ENCODE data around the gene MGRN1.

MGRN1 gene

DNA sequence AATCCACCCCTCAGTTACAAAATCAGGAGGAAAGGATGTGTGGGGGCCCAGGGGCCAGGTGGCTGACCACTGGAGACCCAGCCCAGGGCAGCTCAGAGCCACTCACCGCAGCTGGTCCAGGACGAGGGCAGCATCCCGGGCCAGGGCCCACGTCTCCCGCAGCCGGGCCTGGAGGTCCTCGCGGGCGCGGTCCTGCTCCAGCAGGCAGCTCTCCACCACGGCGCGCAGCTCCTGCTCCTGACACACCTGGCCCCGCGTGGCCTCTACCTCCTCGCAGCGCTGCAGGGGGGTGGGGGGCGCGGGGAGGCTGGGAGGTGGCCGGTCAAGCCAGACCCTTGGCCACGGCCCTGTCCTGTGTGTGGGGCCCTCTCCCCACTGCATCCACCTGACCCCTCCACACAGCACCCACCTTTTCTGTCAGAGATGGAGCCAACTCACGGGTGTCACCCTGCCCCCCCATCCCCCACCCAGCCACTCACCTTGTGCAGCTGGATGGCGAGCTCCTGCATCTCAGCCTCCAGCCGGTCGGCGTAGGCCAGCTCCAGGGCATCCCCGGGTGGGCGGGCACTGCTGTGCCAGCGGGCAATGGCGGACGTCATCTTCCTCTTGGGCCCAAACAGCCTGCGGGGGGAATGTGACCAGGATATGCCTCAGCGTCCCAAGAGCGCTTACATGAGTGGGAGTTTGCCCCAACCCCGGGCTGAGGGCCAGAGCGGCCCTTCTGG lies 73.9 kb downstream of the MGRN1 start:
- no peaks in the 10 kb centered on the region for H3K9me3 ChIP-seq (ENCODE audit: control insufficient read depth, low read length)
- no peak overlapping the region for H3K14ac ChIP-seq (ENCODE audit: low read length in 2 of 2)
- no peak overlapping the region for H3K9ac ChIP-seq (ENCODE audit: low read length)
- H2BK5ac ChIP-seq (ENCODE audit: low read depth, low read length, poor library complexity, severe bottlenecking) = no peak overlapping the region
- no peak overlapping the region for H2BK15ac ChIP-seq (ENCODE audit: low read depth, poor library complexity, severe bottlenecking)
- peaks cover 74 to 77% of the 10 kb centered on the region in 2 experiments for H3K36me3 ChIP-seq (ENCODE audit: control insufficient read depth in 1 of 2, insufficient read depth in 2 of 2, low read depth in 1 of 2, low read length in 2 of 2)
- H2AK5ac ChIP-seq (ENCODE audit: low read length, severe bottlenecking) = no peak overlapping the region
- no peak overlapping the region for H2BK120ac ChIP-seq (ENCODE audit: low read depth, low read length)
- no peak overlapping the region for H4K8ac ChIP-seq (ENCODE audit: low read length)
- no peak overlapping the region for H2AFZ ChIP-seq (ENCODE audit: low read depth, low read length)
- H2BK12ac ChIP-seq (ENCODE audit: low read length in 2 of 2) = no peak overlapping the region
- no peak overlapping the region for H3K4ac ChIP-seq (ENCODE audit: low read depth in 1 of 2, low read length in 2 of 2)
- H3K23ac ChIP-seq (ENCODE audit: low read length in 2 of 2) = no peak overlapping the region
- H3K27me3 ChIP-seq (ENCODE audit: control insufficient read depth in 1 of 2, insufficient read depth in 1 of 2, low read length in 2 of 2) = no peaks in the 10 kb centered on the region
- H3K79me1 ChIP-seq (replicated peaks; ENCODE audit: low read length, poor library complexity, severe bottlenecking) = peaks cover 17% of the 10 kb centered on the region
- H3K4me2 ChIP-seq (ENCODE audit: low read length, poor library complexity, severe bottlenecking) = no peak overlapping the region
- no peak overlapping the region for H3K4me3 ChIP-seq (ENCODE audit: insufficient read depth in 1 of 2, low read depth in 1 of 2, low read length in 2 of 2)
- DNase-seq = no peak
- H3K4me1 ChIP-seq (ENCODE audit: control insufficient read depth, insufficient read depth, low read depth, low read length) = peaks cover 28% of the 10 kb centered on the region
- H3K18ac ChIP-seq (ENCODE audit: low read depth in 1 of 2, low read length in 2 of 2) = no peak overlapping the region
- WGBS = 97% methylated on average over 36 of the region's 36 CpGs
- no peak overlapping the region for H4K91ac ChIP-seq (ENCODE audit: low read length)
- no peak overlapping the region for H3K27ac ChIP-seq (ENCODE audit: low read length, poor library complexity, severe bottlenecking)

GRCh38 chr16:4699046-4699556 lies 74.5 kb downstream of the MGRN1 start:
- Histone ChIP-seq H2AK5ac (ENCODE audit: low read length, severe bottlenecking) (no peak overlapping the region), H3K4me3 (ENCODE audit: insufficient read depth in 1 of 2, low read depth in 1 of 2, low read length in 2 of 2) (no peak overlapping the region), H3K4me2 (ENCODE audit: low read length, poor library complexity, severe bottlenecking) (no peak overlapping the region), H2BK12ac (ENCODE audit: low read length in 2 of 2) (no peak overlapping the region), H2BK120ac (ENCODE audit: low read depth, low read length) (no peak overlapping the region), H3K27ac (ENCODE audit: low read length, poor library complexity, severe bottlenecking) (no peak overlapping the region), H2BK15ac (ENCODE audit: low read depth, poor library complexity, severe bottlenecking) (no peak overlapping the region), H4K91ac (ENCODE audit: low read length) (no peak overlapping the region), H3K14ac (ENCODE audit: low read length in 2 of 2) (no peak overlapping the region), H2BK5ac (ENCODE audit: low read depth, low read length, poor library complexity, severe bottlenecking) (no peak overlapping the region), H3K9me3 (ENCODE audit: control insufficient read depth, low read length) (no peaks in the 10 kb centered on the region), H3K23ac (ENCODE audit: low read length in 2 of 2) (no peak overlapping the region), H3K4me1 (ENCODE audit: control insufficient read depth, insufficient read depth, low read depth, low read length) (peaks cover 28% of the 10 kb centered on the region), H3K4ac (ENCODE audit: low read depth in 1 of 2, low read length in 2 of 2) (no peak overlapping the region), H3K18ac (ENCODE audit: low read depth in 1 of 2, low read length in 2 of 2) (no peak overlapping the region), H3K36me3 (ENCODE audit: control insufficient read depth in 1 of 2, insufficient read depth in 2 of 2, low read depth in 1 of 2, low read length in 2 of 2) (peaks cover 79 to 81% of the 10 kb centered on the region in 2 experiments), H4K8ac (ENCODE audit: low read length) (no peak overlapping the region), H3K79me1 (replicated peaks; ENCODE audit: low read length, poor library complexity, severe bottlenecking) (peaks cover 21% of the 10 kb centered on the region), H3K27me3 (ENCODE audit: control insufficient read depth in 1 of 2, insufficient read depth in 1 of 2, low read length in 2 of 2) (no peaks in the 10 kb centered on the region), H2AFZ (ENCODE audit: low read depth, low read length) (no peak overlapping the region), H3K9ac (ENCODE audit: low read length) (no peak overlapping the region)
- WGBS = 94% methylated on average over 19 of the region's 19 CpGs
- DNase-seq = no peak

- H4K91ac ChIP-seq (ENCODE audit: low read length) = no peak overlapping the region
- no peaks in the 10 kb centered on the region for H3K27me3 ChIP-seq (ENCODE audit: control insufficient read depth in 1 of 2, insufficient read depth in 1 of 2, low read length in 2 of 2)
- H3K36me3 ChIP-seq (ENCODE audit: control insufficient read depth in 1 of 2, insufficient read depth in 2 of 2, low read depth in 1 of 2, low read length in 2 of 2) = peaks cover 85 to 87% of the 10 kb centered on the region in 2 experiments
- no peak overlapping the region for H2BK12ac ChIP-seq (ENCODE audit: low read length in 2 of 2)
- WGBS = 98% methylated on average over 13 of the region's 13 CpGs
- peaks cover 18% of the 10 kb centered on the region for H3K4me1 ChIP-seq (ENCODE audit: control insufficient read depth, insufficient read depth, low read depth, low read length)
- no peak overlapping the region for H3K4ac ChIP-seq (ENCODE audit: low read depth in 1 of 2, low read length in 2 of 2)
- no peak overlapping the region for H2AFZ ChIP-seq (ENCODE audit: low read depth, low read length)
- no peak for DNase-seq
- H3K23ac ChIP-seq (ENCODE audit: low read length in 2 of 2) = no peak overlapping the region
- no peak overlapping the region for H3K27ac ChIP-seq (ENCODE audit: low read length, poor library complexity, severe bottlenecking)
- no peaks in the 10 kb centered on the region for H3K9me3 ChIP-seq (ENCODE audit: control insufficient read depth, low read length)
- H2BK120ac ChIP-seq (ENCODE audit: low read depth, low read length) = no peak overlapping the region
- no peak overlapping the region for H3K9ac ChIP-seq (ENCODE audit: low read length)
- no peak overlapping the region for H4K8ac ChIP-seq (ENCODE audit: low read length)
- no peak overlapping the region for H2BK15ac ChIP-seq (ENCODE audit: low read depth, poor library complexity, severe bottlenecking)
- no peak overlapping the region for H2BK5ac ChIP-seq (ENCODE audit: low read depth, low read length, poor library complexity, severe bottlenecking)
- H3K4me2 ChIP-seq (ENCODE audit: low read length, poor library complexity, severe bottlenecking) = no peak overlapping the region
- H3K79me1 ChIP-seq (replicated peaks; ENCODE audit: low read length, poor library complexity, severe bottlenecking) = peaks cover 28% of the 10 kb centered on the region
- H3K14ac ChIP-seq (ENCODE audit: low read length in 2 of 2) = no peak overlapping the region
- no peak overlapping the region for H3K18ac ChIP-seq (ENCODE audit: low read depth in 1 of 2, low read length in 2 of 2)
- no peak overlapping the region for H2AK5ac ChIP-seq (ENCODE audit: low read length, severe bottlenecking)
- H3K4me3 ChIP-seq (ENCODE audit: insufficient read depth in 1 of 2, low read depth in 1 of 2, low read length in 2 of 2) = no peak overlapping the region
Measured at GRCh38 chr16:4700380-4700996, 75.9 kb downstream of the MGRN1 start.

DNA sequence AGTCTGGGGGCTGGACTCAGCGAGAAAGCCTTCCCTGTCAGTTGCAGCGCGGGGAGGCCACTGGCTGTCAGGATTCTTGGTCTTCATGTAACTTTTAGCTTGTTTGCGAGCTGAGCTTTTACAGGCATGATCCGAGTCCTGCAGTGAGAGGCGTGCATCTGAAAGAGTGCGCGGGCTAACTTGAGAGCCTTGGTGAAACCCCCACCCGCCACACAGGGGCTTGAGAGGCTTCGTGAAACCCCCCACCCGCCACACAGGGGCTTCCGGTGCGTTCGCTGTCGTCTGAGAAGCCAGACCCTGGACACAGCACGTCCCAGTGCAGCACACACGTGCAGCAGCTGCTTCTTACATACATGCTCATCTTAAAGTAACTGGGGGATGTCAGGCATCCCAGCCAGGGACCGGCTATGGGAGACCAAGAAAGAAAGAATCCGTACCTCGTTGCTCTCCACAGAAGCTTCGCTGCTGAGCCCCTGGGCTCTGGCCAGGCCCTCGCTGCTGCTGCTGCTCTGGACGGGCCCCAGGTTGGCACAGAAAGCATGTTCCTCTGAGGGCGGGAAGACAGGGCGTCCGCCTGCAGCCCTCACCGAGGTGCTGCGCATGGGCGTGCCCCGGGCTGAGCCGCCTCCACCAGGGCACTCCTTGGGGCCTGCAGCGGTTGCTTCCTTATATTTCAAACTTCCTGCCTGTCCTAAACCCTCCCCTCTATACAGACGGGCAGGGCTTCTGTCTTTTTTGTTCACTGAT lies 76.5 kb downstream of the MGRN1 start:
- H3K4me2 ChIP-seq (ENCODE audit: low read length, poor library complexity, severe bottlenecking) = no peak overlapping the region
- H2BK12ac ChIP-seq (ENCODE audit: low read length in 2 of 2) = no peak overlapping the region
- H2AFZ ChIP-seq (ENCODE audit: low read depth, low read length) = no peak overlapping the region
- H3K4me3 ChIP-seq (ENCODE audit: insufficient read depth in 1 of 2, low read depth in 1 of 2, low read length in 2 of 2) = no peak overlapping the region
- H2BK120ac ChIP-seq (ENCODE audit: low read depth, low read length) = no peak overlapping the region
- DNase-seq = no peak
- H4K8ac ChIP-seq (ENCODE audit: low read length) = no peak overlapping the region
- no peak overlapping the region for H3K23ac ChIP-seq (ENCODE audit: low read length in 2 of 2)
- no peak overlapping the region for H2BK15ac ChIP-seq (ENCODE audit: low read depth, poor library complexity, severe bottlenecking)
- H3K79me1 ChIP-seq (replicated peaks; ENCODE audit: low read length, poor library complexity, severe bottlenecking) = peaks cover 24% of the 10 kb centered on the region
- H3K14ac ChIP-seq (ENCODE audit: low read length in 2 of 2) = no peak overlapping the region
- 95% methylated on average over 33 of the region's 33 CpGs for WGBS
- H3K18ac ChIP-seq (ENCODE audit: low read depth in 1 of 2, low read length in 2 of 2) = no peak overlapping the region
- no peak overlapping the region for H3K4ac ChIP-seq (ENCODE audit: low read depth in 1 of 2, low read length in 2 of 2)
- no peak overlapping the region for H4K91ac ChIP-seq (ENCODE audit: low read length)
- no peaks in the 10 kb centered on the region for H3K9me3 ChIP-seq (ENCODE audit: control insufficient read depth, low read length)
- H3K9ac ChIP-seq (ENCODE audit: low read length) = no peak overlapping the region
- no peak overlapping the region for H2BK5ac ChIP-seq (ENCODE audit: low read depth, low read length, poor library complexity, severe bottlenecking)
- no peaks in the 10 kb centered on the region for H3K27me3 ChIP-seq (ENCODE audit: control insufficient read depth in 1 of 2, insufficient read depth in 1 of 2, low read length in 2 of 2)
- no peak overlapping the region for H3K27ac ChIP-seq (ENCODE audit: low read length, poor library complexity, severe bottlenecking)
- H2AK5ac ChIP-seq (ENCODE audit: low read length, severe bottlenecking) = no peak overlapping the region
- peaks cover 80 to 82% of the 10 kb centered on the region in 2 experiments for H3K36me3 ChIP-seq (ENCODE audit: control insufficient read depth in 1 of 2, insufficient read depth in 2 of 2, low read depth in 1 of 2, low read length in 2 of 2)
- H3K4me1 ChIP-seq (ENCODE audit: control insufficient read depth, insufficient read depth, low read depth, low read length) = peaks cover 14% of the 10 kb centered on the region

All from mesenchymal stem cell (in vitro differentiated cells and primary cell).